ENCODE data around the gene ALKBH7.
"Not testable (repeated sequence)": the region's sequence is repeated elsewhere in the genome, so short reads cannot be mapped to it uniquely, and the experiment has no call there.

DNA sequence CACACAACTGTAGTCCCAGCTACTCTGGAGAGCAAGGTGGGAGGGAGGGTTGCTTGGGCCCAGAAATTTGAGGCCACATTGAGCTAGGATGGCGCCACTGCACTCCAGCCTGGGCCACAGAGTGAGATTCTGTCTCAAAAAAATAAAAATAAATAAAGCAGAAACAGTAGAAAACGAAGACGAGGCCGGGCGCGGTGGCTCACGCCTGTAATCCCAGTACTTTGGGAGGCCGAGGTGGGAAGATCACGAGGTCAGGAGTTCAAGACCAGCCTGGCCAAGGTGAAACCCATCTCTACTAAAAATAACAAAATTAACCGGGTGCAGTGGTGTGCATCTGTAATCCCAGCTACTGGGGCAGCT lies 11.8 kb upstream of the ALKBH7 start:
- TF ChIP-seq, protein P1, sequence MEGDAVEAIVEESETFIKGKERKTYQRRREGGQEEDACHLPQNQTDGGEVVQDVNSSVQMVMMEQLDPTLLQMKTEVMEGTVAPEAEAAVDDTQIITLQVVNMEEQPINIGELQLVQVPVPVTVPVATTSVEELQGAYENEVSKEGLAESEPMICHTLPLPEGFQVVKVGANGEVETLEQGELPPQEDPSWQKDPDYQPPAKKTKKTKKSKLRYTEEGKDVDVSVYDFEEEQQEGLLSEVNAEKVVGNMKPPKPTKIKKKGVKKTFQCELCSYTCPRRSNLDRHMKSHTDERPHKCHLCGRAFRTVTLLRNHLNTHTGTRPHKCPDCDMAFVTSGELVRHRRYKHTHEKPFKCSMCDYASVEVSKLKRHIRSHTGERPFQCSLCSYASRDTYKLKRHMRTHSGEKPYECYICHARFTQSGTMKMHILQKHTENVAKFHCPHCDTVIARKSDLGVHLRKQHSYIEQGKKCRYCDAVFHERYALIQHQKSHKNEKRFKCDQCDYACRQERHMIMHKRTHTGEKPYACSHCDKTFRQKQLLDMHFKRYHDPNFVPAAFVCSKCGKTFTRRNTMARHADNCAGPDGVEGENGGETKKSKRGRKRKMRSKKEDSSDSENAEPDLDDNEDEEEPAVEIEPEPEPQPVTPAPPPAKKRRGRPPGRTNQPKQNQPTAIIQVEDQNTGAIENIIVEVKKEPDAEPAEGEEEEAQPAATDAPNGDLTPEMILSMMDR (IDR thresholded peaks at IDR 0.05), result not testable (repeated sequence)
- not testable (repeated sequence) for TF ChIP-seq POLR2A (IDR thresholded peaks at IDR 0.05)
